HL-60 (cell line): ENCODE measurements around the gene MAGIX.

Source experiments
- DNase-seq, 2 experiments: peaks; one replicate each; pipeline ENCODE4 v3.0.0-alpha.2; 2010 to 2020; ENCODE audit warnings: low read depth in 1 of 2, low spot score in 1 of 2
- H3K27ac ChIP-seq: fragments of 250-450 bp; sonication (Bioruptor Pico); replicated peaks from 2 replicates; pipeline ENCODE4 v1.5.1; 2020; ENCODE audit warnings: mild to moderate bottlenecking, moderate library complexity
- H3K27me3 ChIP-seq: fragments of 250-450 bp; sonication (Bioruptor Pico); 2 replicates; pipeline ENCODE4 v1.5.1; 2021; ENCODE audit warnings: mild to moderate bottlenecking, moderate library complexity; ENCODE audit not compliant: insufficient read depth, poor library complexity, severe bottlenecking
- H3K4me3 ChIP-seq: replicated peaks from 2 replicates; pipeline ENCODE4 v1.5.1; 2011; ENCODE audit warnings: mild to moderate bottlenecking, control low read depth, low read length; ENCODE audit not compliant: insufficient read depth
- GABPA ChIP-seq: IDR thresholded peaks from 2 replicates; pipeline ENCODE4 v1.6.1; 2012; ENCODE audit warnings: low read depth
- POLR2AphosphoS5 ChIP-seq: IDR thresholded peaks from 2 replicates; pipeline ENCODE4 v1.6.1; 2012; ENCODE audit warnings: low read depth
- SPI1 ChIP-seq: IDR thresholded peaks from 2 replicates; pipeline ENCODE4 v1.6.1; 2012; ENCODE audit warnings: low read depth, mild to moderate bottlenecking, borderline replicate concordance
- TF ChIP-seq, protein P1 (sequence below): IDR thresholded peaks from one replicate; pipeline ENCODE4 v1.5.1; 2011; ENCODE audit warnings: low read length, control low read depth, inconsistent platforms; ENCODE audit not compliant: insufficient read depth
- TF ChIP-seq, protein P2 (sequence below): IDR thresholded peaks from 2 replicates; pipeline ENCODE4 v1.6.1; 2012; ENCODE audit warnings: low read depth; ENCODE audit not compliant: insufficient replicate concordance

Gene MAGIX

DNA sequence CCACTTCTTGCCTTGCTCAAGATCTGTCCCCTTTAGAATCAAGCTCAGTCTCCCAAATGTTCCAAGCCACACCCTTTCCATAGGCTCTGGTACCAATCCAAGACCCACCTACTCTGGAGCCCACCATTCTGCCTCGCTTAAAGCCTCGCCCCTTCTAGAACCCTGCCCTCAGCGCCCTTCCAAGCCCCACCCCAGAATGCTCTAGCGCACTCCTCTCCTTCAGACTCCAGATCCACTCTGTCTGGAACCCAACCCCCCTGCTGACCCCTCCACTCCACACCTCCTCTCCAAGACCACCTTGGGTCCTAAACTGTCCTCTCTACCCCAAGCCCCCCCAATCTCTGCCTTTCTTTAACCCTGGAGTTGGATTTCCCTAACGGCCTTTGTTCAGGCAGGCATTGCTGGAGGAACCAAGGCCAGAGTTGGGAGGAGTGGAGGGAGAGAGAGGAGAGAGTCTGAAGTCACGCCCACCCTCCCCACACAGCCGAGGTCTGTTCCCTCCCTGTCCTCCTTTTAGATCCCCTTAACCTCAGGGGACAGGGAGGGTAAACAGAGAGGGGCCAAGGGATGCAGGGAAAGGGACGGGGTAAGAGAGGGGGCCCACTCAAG lies 26.0 kb downstream of the MAGIX start:
- Histone ChIP-seq H3K27me3 (no peaks in the 10 kb centered on the region), H3K4me3 (no peak overlapping the region), H3K27ac (no peak overlapping the region)
- no peak for DNase-seq
- TF ChIP-seq GABPA (no peak), SPI1 (no peak), POLR2AphosphoS5 (no peak)
- TF ChIP-seq, protein P1, sequence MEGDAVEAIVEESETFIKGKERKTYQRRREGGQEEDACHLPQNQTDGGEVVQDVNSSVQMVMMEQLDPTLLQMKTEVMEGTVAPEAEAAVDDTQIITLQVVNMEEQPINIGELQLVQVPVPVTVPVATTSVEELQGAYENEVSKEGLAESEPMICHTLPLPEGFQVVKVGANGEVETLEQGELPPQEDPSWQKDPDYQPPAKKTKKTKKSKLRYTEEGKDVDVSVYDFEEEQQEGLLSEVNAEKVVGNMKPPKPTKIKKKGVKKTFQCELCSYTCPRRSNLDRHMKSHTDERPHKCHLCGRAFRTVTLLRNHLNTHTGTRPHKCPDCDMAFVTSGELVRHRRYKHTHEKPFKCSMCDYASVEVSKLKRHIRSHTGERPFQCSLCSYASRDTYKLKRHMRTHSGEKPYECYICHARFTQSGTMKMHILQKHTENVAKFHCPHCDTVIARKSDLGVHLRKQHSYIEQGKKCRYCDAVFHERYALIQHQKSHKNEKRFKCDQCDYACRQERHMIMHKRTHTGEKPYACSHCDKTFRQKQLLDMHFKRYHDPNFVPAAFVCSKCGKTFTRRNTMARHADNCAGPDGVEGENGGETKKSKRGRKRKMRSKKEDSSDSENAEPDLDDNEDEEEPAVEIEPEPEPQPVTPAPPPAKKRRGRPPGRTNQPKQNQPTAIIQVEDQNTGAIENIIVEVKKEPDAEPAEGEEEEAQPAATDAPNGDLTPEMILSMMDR: no peak
- TF ChIP-seq, protein P2, sequence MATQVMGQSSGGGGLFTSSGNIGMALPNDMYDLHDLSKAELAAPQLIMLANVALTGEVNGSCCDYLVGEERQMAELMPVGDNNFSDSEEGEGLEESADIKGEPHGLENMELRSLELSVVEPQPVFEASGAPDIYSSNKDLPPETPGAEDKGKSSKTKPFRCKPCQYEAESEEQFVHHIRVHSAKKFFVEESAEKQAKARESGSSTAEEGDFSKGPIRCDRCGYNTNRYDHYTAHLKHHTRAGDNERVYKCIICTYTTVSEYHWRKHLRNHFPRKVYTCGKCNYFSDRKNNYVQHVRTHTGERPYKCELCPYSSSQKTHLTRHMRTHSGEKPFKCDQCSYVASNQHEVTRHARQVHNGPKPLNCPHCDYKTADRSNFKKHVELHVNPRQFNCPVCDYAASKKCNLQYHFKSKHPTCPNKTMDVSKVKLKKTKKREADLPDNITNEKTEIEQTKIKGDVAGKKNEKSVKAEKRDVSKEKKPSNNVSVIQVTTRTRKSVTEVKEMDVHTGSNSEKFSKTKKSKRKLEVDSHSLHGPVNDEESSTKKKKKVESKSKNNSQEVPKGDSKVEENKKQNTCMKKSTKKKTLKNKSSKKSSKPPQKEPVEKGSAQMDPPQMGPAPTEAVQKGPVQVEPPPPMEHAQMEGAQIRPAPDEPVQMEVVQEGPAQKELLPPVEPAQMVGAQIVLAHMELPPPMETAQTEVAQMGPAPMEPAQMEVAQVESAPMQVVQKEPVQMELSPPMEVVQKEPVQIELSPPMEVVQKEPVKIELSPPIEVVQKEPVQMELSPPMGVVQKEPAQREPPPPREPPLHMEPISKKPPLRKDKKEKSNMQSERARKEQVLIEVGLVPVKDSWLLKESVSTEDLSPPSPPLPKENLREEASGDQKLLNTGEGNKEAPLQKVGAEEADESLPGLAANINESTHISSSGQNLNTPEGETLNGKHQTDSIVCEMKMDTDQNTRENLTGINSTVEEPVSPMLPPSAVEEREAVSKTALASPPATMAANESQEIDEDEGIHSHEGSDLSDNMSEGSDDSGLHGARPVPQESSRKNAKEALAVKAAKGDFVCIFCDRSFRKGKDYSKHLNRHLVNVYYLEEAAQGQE: no peak

DNA sequence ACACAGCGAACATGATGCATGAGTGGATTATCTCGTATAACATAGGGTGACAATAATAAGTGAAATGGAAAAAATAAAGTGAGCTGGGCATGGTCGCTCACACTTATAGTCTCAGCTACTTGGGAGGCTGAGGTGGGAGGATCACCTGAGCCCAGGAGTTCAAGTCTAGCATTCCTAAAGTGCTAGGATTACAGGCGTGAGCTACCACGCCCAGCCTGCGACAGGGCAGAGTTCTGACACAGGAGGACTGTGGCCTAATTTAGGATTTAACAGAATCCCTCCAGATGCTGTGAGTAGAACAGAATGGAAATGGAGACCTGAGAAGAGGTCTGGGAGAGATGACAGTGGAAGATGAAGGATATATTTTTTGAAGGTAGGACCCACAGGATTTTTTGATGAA lies 27.0 kb downstream of the MAGIX start:
- H3K27me3 ChIP-seq: no peaks in the 10 kb centered on the region
- TF ChIP-seq, protein P2: no peak
- TF ChIP-seq SPI1 (no peak), POLR2AphosphoS5 (no peak), GABPA (no peak)
- TF ChIP-seq, protein P1: no peak
- DNase-seq: no peak
- peak overlapping the region; percentile 17 for H3K27ac ChIP-seq
- no peak overlapping the region for H3K4me3 ChIP-seq

DNA sequence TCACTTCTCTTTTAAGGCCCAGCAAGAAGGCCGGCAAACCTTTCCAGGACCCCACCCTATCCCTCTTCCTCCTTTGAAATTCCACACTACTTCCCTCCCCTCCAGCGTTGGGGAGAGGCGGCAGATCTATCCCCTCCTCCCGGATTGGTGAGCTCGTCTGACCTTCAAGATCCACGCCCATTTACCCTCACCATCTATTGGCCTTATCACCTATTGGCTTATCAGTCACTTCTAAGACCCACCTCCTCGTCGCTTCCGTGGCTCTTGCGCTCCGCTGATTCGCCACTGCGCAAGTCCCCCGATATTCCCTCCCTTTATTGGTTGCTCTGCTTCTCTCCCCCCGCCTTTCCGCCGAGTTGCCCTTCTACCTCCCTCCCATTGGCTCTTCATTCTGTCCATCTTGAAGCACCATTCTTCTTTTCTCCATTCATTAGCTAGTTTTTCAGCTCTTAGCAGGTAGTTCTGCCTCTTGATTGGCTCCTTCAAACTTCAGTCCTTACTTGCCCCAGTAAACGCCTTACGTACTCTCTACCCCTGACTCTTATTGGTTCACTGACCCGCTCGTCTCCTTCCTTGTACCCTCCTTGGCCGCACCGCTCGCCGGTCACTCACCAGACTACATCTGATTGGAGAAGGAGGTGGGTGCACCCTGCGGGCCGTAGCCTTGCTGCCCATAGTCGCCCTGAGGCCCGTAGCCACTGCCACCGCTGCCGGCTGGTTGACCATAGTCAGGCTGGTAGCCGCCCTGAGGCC lies 28.4 kb downstream of the MAGIX start:
- DNase-seq: peak; percentile 96 to 97
- peak overlapping the region; percentile 90 for H3K27ac ChIP-seq
- TF ChIP-seq, protein P2: peak; percentile 34
- TF ChIP-seq GABPA (peak; percentile 67), POLR2AphosphoS5 (peak; percentile 69; the same call in 1 of the 2 replicates), SPI1 (peak; percentile 40; the same call in 1 of the 2 replicates)
- TF ChIP-seq, protein P1: no peak
- H3K27me3 ChIP-seq: no peaks in the 10 kb centered on the region
- peak overlapping the region; percentile 61 for H3K4me3 ChIP-seq
